ENCODE data around the gene DNHD1.

DNHD1 gene, protein sequence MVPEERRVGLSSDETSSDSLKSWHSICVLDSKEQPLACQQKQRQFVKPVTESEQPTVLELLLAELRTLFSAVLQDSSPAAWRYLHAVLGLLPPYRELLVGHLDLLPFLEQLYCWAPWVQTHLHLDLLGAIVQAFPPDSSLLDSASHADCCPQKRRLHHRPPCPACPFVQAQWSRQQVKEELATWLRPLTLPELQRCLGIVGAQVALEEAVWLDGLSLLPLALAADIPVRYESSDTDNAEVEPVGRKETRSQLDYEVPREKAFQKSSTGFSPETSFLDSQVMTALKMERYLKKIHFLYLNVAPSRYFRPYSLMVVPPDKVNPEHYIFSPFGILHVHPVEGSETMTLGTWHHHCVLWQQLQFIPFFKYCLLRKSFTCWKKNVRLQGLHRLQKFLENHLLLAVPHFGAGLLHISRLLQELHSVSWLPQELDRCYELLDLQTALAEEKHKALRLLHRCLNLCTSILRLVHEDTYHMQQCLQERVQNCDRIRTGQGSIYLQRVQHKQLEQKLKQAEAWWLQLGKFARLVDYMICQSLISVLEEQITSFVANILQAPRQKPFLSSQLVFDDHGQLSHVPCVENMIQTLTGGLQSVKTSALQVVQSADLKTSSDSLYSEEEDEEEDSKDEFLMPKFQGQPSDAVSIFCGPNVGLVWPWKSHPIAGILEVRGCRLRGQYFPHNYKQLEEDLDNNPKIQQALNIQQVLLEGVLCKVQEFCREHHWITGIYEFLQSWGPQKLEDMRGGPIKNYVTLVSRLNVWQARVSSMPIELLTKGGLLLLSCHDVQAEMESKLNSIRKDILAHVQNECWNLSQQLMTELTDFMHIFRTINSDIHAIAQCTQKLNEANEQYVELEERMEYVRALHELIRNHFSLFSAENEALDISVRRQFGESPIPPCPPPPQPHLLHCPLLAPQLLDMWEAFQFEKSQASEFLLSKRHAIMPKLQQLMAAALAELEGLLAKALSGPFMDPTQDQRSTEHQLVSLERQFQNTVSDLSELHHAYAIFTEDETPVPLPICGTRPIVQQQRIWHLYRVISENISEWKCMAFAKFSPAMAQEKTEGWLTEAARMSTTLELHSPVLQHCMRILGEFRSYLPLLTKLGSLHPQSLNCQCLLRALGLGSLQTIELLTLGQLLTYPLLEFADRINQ (N-terminal part only)

DNA sequence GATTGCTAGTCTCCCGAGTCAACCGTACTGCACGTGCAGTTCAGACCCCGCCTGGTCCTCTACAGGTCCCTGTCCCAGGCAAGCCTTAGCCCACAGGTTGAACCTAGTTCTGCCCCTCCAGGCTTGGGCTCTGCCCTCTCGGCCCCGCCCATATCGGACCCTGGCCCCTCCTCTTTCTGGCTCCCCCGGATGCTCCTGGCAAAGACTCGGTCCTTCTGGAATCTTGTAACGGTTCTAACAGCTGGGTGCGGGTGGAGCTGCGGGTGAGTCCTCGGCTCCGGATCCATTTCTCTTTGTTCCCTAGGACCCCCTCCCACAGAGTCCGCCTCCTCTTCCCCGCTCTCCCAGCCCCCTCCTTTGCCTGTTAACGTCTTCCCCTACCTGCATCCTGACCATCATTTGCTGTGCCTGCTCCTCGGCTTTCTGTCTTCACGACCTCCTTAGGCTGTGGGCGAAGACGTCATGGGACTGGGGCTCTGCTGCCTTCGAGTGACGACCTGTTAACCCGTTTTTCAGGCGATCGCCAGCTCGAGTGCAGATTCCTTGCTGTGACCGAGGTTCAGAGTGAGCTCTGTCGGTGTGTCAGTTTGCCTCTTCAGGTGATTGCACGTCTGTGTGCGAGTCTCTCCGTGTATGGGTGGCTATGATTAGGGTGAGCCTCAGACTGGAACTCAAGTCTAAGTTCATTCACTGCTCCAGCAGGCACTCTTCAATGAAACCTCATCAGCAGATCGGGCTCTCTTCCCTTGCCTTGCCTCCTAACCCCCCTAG, at the start of gene DNHD1:
Gene DNHD1 (plus strand): TSS at position 212 of the 771 bp plus-strand sequence. CDS start 936 bp downstream, outside the sequence.
- no peaks in the 10 kb centered on the region for H3K27me3 ChIP-seq (ENCODE audit: control insufficient read depth, insufficient read depth, low read length)
- H3K36me3 ChIP-seq (ENCODE audit: control insufficient read depth, low read depth, low read length), result no peaks in the 10 kb centered on the region
- peak within 1 kb of the TSS; percentile 53 for H3K4me3 ChIP-seq (ENCODE audit: low read length)
- no peaks in the 10 kb centered on the region for H3K9me3 ChIP-seq (ENCODE audit: control insufficient read depth, low read depth, low read length)
- H3K9ac ChIP-seq (ENCODE audit: low read length), result no peak within 1 kb of the TSS
- no peak within 1 kb of the TSS for H3K27ac ChIP-seq (ENCODE audit: low read length)
- peaks cover 9% of the 10 kb centered on the region for H3K4me1 ChIP-seq (ENCODE audit: control insufficient read depth, low read depth, low read length)

DNA sequence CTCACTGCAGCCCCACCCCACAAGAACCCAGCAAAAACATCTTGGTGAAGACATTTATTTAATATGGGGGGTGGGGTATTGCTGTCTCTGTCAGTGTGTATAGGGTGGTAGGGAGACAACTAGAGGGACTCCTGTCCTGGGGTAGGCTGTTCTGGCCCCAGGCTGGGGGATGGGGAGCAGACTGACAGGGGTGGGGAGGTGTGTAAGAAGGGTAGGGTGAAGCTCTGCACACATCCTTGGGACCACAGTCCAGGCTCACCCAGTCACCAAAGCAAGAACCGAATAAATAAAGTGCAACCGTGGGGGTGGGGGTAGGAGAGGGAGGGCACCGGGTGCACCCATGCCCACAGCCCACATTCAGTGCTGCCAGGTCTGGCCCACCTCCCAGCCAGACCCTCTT, 48.5 kb upstream of the DNHD1 start:
- H3K27me3 ChIP-seq (ENCODE audit: control insufficient read depth, insufficient read depth, low read length), result no peaks in the 10 kb centered on the region
- no peaks in the 10 kb centered on the region for H3K4me1 ChIP-seq (ENCODE audit: control insufficient read depth, low read depth, low read length)
- no peaks in the 10 kb centered on the region for H3K9me3 ChIP-seq (ENCODE audit: control insufficient read depth, low read depth, low read length)
- H3K27ac ChIP-seq (ENCODE audit: low read length), result no peak overlapping the region
- H3K36me3 ChIP-seq (ENCODE audit: control insufficient read depth, low read depth, low read length), result peaks cover 9% of the 10 kb centered on the region
- no peak overlapping the region for H3K9ac ChIP-seq (ENCODE audit: low read length)
- H3K4me3 ChIP-seq (ENCODE audit: low read length), result no peak overlapping the region

DNA sequence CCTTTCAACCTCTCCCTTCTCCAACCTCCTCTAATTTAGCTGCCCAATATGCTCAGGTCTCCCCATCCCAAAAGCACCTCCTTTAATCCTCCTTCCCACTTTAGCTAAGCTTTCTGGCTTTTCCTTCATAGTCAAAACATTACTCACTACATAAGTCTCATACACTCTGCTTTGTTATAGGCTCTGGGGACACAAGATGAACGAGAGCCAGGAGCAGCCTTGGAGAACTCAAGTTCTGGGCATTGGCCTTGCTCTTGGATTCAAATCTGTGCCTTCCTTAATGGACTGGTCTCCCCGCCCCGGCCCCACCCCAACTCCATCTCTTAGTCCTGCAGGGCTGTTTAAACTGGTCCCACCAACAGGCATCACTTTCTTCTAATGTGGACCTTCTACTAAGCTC, 44.9 kb upstream of the DNHD1 start:
- H3K27ac ChIP-seq (ENCODE audit: low read length), result no peak overlapping the region
- no peak overlapping the region for H3K9ac ChIP-seq (ENCODE audit: low read length)
- no peaks in the 10 kb centered on the region for H3K9me3 ChIP-seq (ENCODE audit: control insufficient read depth, low read depth, low read length)
- H3K27me3 ChIP-seq (ENCODE audit: control insufficient read depth, insufficient read depth, low read length), result no peaks in the 10 kb centered on the region
- no peaks in the 10 kb centered on the region for H3K4me1 ChIP-seq (ENCODE audit: control insufficient read depth, low read depth, low read length)
- H3K4me3 ChIP-seq (ENCODE audit: low read length), result no peak overlapping the region
- peaks cover 24% of the 10 kb centered on the region for H3K36me3 ChIP-seq (ENCODE audit: control insufficient read depth, low read depth, low read length)

DNA sequence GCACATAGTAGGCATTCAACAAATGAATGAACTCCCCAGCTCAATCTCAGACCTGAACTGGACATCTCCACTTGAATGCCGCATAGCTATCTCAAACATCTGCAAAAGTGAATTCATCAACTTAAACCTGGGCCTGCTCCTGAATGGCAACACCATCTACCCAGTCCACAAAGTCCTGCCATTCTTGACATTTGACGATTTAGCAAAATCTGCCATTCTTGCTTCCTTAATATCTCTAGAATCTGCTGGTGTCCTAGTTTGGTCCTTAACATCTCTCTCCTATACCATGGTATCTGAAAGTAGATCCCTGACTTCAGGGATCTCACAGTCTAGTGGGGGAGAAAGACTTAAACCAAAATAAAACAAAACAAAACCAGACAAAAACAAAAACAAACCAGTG, 43.9 kb upstream of the DNHD1 start:
- Histone ChIP-seq H3K4me1 (ENCODE audit: control insufficient read depth, low read depth, low read length) (no peaks in the 10 kb centered on the region), H3K27ac (ENCODE audit: low read length) (no peak overlapping the region), H3K9ac (ENCODE audit: low read length) (no peak overlapping the region), H3K4me3 (ENCODE audit: low read length) (no peak overlapping the region), H3K36me3 (ENCODE audit: control insufficient read depth, low read depth, low read length) (peaks cover 24% of the 10 kb centered on the region), H3K9me3 (ENCODE audit: control insufficient read depth, low read depth, low read length) (no peaks in the 10 kb centered on the region), H3K27me3 (ENCODE audit: control insufficient read depth, insufficient read depth, low read length) (no peaks in the 10 kb centered on the region)

DNA sequence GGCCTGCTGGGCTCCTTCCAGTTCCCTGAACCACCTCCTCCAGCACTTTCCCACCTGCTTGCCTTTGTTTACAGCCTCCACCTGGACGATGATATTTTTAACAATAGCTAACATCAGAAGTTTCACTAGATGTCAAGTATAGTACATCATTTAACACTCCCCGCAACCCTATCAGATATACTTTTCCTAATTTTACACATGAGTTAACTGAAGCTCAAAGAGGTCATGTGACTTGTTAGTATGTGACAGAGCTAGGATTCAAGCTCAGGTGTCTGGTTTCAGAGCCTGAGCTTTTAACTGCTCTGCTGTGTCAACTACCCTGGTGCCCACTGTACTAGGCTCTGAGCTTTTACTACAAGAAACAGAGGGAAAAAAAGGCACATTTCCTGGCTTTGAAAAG, 42.0 kb upstream of the DNHD1 start:
- no peaks in the 10 kb centered on the region for H3K9me3 ChIP-seq (ENCODE audit: control insufficient read depth, low read depth, low read length)
- no peak overlapping the region for H3K4me3 ChIP-seq (ENCODE audit: low read length)
- no peak overlapping the region for H3K27ac ChIP-seq (ENCODE audit: low read length)
- peaks cover 24% of the 10 kb centered on the region for H3K36me3 ChIP-seq (ENCODE audit: control insufficient read depth, low read depth, low read length)
- H3K4me1 ChIP-seq (ENCODE audit: control insufficient read depth, low read depth, low read length), result no peaks in the 10 kb centered on the region
- no peaks in the 10 kb centered on the region for H3K27me3 ChIP-seq (ENCODE audit: control insufficient read depth, insufficient read depth, low read length)
- H3K9ac ChIP-seq (ENCODE audit: low read length), result no peak overlapping the region

DNA sequence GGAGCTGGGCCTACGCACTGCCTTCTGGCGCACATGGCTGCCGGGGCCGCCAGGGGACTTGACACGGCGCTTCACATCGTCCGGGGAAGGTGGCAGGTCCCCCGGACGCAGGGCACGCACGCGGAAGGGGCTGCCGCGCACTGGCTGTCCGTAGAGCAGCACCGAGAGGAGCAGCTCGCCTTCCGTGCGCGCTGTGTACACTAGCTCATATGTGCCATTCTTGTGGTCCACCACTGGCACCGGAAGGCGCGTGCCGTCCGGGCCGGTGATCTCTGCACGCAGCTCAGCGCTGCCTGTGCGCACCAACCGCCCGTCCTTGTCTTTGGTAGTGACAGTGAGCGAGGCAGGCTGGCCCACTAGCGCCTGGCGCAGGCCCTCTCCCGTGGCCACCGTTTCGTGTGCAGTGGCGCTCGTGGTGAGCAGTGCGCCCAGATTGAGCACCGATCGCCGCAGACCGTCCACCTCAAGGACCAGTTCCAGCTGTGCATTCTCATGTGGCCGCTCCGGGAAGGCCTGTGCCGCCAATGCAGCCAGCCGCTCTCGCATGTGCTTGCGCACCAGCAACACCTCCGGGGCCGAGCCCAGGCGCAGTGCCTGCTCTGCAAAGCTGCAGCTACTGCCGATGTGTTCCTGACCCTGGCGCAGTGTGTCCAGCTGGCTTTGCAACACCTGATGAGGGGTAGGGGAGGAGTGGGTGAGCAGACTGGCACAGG, 40.6 kb upstream of the DNHD1 start:
- no peak overlapping the region for H3K4me3 ChIP-seq (ENCODE audit: low read length)
- H3K9me3 ChIP-seq (ENCODE audit: control insufficient read depth, low read depth, low read length), result no peaks in the 10 kb centered on the region
- H3K27me3 ChIP-seq (ENCODE audit: control insufficient read depth, insufficient read depth, low read length), result no peaks in the 10 kb centered on the region
- no peak overlapping the region for H3K9ac ChIP-seq (ENCODE audit: low read length)
- H3K27ac ChIP-seq (ENCODE audit: low read length), result no peak overlapping the region
- H3K36me3 ChIP-seq (ENCODE audit: control insufficient read depth, low read depth, low read length), result peaks cover 16% of the 10 kb centered on the region
- no peaks in the 10 kb centered on the region for H3K4me1 ChIP-seq (ENCODE audit: control insufficient read depth, low read depth, low read length)

DNA sequence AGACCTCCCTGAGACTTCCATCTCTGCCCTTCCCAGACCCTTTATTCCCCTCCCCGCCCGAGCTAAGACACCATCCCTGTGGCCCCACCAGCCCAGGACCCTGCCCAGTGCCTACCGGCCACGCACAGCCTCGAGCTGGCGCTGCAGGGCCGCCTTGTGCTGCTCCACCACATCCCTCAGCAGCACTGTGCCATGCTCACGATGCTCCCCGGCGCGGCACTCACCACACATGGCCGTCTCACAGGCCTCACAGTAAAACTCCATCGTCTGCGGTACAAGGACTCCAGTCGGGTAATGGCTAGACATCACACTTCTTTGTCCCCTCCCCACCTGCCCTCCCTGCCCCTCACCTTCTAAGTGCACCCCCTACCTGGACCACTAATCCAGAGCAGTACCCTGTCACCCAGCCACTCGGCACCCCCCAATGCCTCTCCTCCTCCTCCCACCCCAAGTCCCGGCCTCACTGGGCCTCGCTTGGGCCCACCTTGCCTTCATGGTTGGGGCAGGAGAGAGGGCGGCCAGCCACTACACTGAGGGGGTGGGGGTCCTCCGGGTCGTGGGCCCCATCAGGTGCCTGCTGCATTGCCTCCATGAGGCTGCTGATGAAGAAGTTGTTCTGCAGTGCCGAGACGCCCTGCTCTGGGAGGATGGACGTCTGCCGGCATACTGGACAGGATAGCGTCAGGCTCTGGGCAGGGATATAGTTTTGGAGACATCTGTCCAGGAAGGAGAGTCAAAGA, 39.3 kb upstream of the DNHD1 start:
- Histone ChIP-seq H3K9ac (ENCODE audit: low read length) (no peak overlapping the region), H3K27me3 (ENCODE audit: control insufficient read depth, insufficient read depth, low read length) (no peaks in the 10 kb centered on the region), H3K36me3 (ENCODE audit: control insufficient read depth, low read depth, low read length) (peaks cover 16% of the 10 kb centered on the region), H3K9me3 (ENCODE audit: control insufficient read depth, low read depth, low read length) (no peaks in the 10 kb centered on the region), H3K27ac (ENCODE audit: low read length) (no peak overlapping the region), H3K4me1 (ENCODE audit: control insufficient read depth, low read depth, low read length) (no peaks in the 10 kb centered on the region), H3K4me3 (ENCODE audit: low read length) (no peak overlapping the region)

DNA sequence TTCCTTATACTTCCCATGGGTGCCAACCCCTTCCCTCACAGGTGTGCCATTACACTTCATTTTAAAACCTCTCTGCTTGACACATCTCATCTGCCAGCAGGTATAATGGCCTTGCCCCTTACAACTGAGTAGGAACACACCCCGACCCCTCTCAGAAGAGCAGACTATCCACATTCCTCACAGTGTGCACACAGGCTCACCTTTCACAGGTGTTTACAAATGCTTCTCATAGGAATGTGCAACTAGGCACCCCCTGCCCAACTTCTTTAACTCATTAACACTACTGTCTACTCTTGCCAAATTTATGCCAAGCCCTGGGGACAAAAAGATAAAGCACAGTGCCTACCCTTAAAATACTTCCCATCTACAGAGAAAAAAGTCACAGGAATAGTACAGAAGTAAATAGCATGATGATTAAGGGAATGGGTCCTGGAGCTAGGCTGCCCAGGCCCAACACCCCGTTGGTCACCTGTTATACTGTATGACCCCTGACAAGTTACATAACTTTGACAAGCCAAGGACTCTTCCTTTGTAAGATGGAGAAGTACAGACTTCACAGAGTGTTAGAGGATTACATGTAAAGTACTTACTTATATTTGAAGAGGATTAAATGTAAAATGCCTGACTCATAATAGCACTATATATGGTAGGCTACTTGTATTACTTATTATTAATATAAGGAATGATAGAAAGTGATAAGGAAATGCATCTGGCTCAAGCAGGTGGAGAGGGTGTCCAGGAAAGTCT, 38.6 kb upstream of the DNHD1 start:
- Histone ChIP-seq H3K27ac (ENCODE audit: low read length) (no peak overlapping the region), H3K9ac (ENCODE audit: low read length) (no peak overlapping the region), H3K4me1 (ENCODE audit: control insufficient read depth, low read depth, low read length) (no peaks in the 10 kb centered on the region), H3K36me3 (ENCODE audit: control insufficient read depth, low read depth, low read length) (peaks cover 16% of the 10 kb centered on the region), H3K9me3 (ENCODE audit: control insufficient read depth, low read depth, low read length) (no peaks in the 10 kb centered on the region), H3K27me3 (ENCODE audit: control insufficient read depth, insufficient read depth, low read length) (no peaks in the 10 kb centered on the region), H3K4me3 (ENCODE audit: low read length) (no peak overlapping the region)

DNA sequence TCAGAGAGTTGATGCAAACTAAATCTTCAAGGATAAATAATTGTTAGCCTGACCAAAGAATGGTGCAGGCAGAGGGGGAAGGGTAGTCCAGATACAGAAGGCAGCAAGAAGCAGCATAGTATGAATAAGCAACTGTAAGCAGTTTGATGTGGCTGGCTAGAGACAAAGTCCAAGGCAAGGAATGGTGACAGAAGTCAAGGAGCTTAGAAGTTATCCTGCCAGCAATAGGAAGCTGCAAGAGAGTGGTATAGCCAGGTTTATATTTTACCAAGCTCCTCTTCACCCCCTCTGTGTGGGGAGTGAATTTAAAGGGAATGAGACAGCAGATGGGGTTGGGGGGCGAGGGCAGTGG, 38.0 kb upstream of the DNHD1 start:
- Histone ChIP-seq H3K27ac (ENCODE audit: low read length) (no peak overlapping the region), H3K4me1 (ENCODE audit: control insufficient read depth, low read depth, low read length) (no peaks in the 10 kb centered on the region)

More for the DNA sequence above, 38.0 kb upstream of the DNHD1 start:
- H3K27me3 ChIP-seq (ENCODE audit: control insufficient read depth, insufficient read depth, low read length), result no peaks in the 10 kb centered on the region
- no peak overlapping the region for H3K4me3 ChIP-seq (ENCODE audit: low read length)
- H3K9ac ChIP-seq (ENCODE audit: low read length), result no peak overlapping the region
- no peaks in the 10 kb centered on the region for H3K9me3 ChIP-seq (ENCODE audit: control insufficient read depth, low read depth, low read length)
- peaks cover 16% of the 10 kb centered on the region for H3K36me3 ChIP-seq (ENCODE audit: control insufficient read depth, low read depth, low read length)

Measured in iPS-18a (cell line).